Measurements from ENCODE around the gene RAB9B. TPM values are rescaled to one million over a fixed set of nuclear protein-coding genes. Genes with fewer than 3 reads are reported as not detected.
A peak's percentile ranks its signal among the peaks of the same experiment; 100 is the strongest.

Gene RAB9B, protein sequence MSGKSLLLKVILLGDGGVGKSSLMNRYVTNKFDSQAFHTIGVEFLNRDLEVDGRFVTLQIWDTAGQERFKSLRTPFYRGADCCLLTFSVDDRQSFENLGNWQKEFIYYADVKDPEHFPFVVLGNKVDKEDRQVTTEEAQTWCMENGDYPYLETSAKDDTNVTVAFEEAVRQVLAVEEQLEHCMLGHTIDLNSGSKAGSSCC
- total RNA-seq: 2.0 and 2.4 TPM in 2 replicates
- long read RNA-seq, partial matches to known transcripts: 1 of 2 reads
- long read RNA-seq, other reads (novel, unspliced or antisense): 0 of 2 reads

DNA sequence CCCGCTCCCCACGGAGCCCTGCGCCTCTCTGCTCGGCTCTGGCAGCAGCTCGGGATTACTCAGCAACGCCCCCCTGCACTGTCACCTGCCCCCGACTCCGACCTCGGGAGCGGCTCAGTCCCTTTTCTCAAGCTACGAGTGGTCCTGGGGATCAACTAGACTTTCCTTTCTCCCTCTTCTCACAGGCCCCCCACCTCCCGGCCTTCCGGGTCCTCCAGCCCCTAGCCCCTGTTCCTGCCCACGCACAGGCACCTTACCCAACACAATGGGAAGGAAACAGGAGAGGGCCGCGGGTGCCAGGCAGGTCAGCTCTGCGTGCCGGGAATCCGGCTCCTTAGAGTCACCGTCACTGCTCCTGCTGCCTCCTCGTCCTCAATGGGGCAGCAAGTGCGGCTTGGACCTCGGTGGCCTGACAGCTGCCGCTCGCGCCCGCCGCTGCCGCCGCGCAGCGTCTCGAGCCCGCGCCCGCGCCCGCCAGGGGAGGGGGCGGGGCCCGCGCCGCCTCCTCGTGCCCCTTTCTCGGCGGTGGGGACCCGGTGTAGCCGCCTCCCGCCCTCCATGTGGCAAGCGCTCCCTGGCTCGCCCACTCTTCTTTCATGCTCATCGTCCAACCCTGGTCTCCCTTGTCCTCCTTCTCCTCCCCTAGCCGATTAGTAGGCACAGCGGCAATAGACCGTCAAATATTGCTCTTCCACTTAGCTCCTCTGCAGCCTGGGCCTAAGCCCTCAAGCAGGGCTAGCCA is at the start of gene RAB9B:
RAB9B (minus strand) TSS at position 455 of the 742 bp plus-strand sequence. CDS start 6,473 bp downstream, outside the sequence.
- peak within 1 kb of the TSS; percentile 64 for H3K27ac Mint-ChIP-seq (ENCODE audit: unreplicated experiment)
- DNase-seq (ENCODE audit: extremely low spot score, unreplicated experiment): peak; percentile 88

DNA sequence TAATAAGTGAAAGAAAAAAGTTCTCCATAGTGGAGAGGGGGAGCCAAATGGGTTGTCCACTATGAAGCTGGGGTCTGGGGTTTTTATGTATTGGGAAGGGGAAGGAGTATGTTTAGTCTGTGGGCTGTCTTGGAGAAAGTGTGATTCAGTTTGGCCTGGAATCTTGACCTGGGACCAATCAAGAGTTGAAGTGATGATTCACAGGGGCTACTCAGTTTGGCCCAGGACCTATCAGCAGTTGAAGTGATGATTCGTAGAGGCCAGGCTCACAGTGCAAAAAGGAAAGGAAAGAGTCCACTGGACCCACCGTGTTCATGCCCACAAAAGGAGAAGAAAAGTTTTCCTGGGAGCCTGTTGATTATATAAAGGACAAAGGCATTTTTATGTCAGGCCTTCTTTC is 47.3 kb upstream of the RAB9B start:
- TF ChIP-seq, protein P1, sequence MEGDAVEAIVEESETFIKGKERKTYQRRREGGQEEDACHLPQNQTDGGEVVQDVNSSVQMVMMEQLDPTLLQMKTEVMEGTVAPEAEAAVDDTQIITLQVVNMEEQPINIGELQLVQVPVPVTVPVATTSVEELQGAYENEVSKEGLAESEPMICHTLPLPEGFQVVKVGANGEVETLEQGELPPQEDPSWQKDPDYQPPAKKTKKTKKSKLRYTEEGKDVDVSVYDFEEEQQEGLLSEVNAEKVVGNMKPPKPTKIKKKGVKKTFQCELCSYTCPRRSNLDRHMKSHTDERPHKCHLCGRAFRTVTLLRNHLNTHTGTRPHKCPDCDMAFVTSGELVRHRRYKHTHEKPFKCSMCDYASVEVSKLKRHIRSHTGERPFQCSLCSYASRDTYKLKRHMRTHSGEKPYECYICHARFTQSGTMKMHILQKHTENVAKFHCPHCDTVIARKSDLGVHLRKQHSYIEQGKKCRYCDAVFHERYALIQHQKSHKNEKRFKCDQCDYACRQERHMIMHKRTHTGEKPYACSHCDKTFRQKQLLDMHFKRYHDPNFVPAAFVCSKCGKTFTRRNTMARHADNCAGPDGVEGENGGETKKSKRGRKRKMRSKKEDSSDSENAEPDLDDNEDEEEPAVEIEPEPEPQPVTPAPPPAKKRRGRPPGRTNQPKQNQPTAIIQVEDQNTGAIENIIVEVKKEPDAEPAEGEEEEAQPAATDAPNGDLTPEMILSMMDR (IDR thresholded peaks at IDR 0.05): no peak
- Mint-ChIP-seq H3K4me3 (ENCODE audit: unreplicated experiment) (no peak overlapping the region), H3K9me3 (ENCODE audit: unreplicated experiment) (peaks cover 2% of the 10 kb centered on the region), H3K36me3 (ENCODE audit: unreplicated experiment) (no peaks in the 10 kb centered on the region), H3K27me3 (ENCODE audit: unreplicated experiment) (no peaks in the 10 kb centered on the region), H3K27ac (ENCODE audit: unreplicated experiment) (peak overlapping the region; percentile 17), H3K4me1 (ENCODE audit: unreplicated experiment) (peaks cover 9% of the 10 kb centered on the region)
- DNase-seq (ENCODE audit: extremely low spot score, unreplicated experiment): no peak

More for the DNA sequence above, at the start of gene RAB9B:
- Mint-ChIP-seq H3K27me3 (ENCODE audit: unreplicated experiment) (no peaks in the 10 kb centered on the region), H3K4me1 (ENCODE audit: unreplicated experiment) (no peaks in the 10 kb centered on the region), H3K36me3 (ENCODE audit: unreplicated experiment) (no peaks in the 10 kb centered on the region), H3K4me3 (ENCODE audit: unreplicated experiment) (peak within 1 kb of the TSS; percentile 76), H3K9me3 (ENCODE audit: unreplicated experiment) (no peaks in the 10 kb centered on the region)
- TF ChIP-seq, protein P1 (IDR thresholded peaks at IDR 0.05): no peak

DNA sequence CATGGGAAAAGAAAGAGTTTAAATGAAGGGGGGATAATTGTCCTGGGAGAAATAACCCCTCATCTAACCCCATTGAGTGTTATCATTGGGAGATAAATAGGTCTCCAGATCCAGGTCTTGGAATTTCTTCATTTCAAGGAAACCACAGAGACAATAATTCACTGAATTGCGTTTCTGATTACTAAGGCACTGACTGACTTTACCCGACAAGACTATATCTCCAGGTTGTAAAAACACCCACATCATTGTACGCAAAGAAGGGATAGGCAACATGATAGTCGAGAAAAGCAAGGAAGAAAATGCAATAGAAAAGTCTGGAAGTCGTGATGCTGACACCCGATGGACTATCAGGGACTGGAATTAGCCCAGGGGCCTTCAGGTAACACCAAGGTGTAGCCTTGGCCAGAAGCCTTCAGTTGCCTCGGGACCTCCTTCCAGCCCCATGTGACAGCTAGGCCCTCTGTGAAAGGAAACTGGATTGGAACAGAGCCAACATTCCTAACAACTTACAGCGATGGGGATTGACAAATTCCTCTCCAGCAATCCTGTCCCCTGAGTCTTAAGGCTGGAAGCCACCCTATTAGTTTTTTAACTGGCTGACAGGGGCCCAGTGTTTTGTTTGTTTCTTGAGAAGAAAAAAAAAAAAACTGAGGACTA is 46.5 kb upstream of the RAB9B start:
- TF ChIP-seq, protein P1 (IDR thresholded peaks at IDR 0.05): no peak
- Mint-ChIP-seq H3K27ac (ENCODE audit: unreplicated experiment) (peak overlapping the region; percentile 17), H3K9me3 (ENCODE audit: unreplicated experiment) (no peaks in the 10 kb centered on the region), H3K4me1 (ENCODE audit: unreplicated experiment) (peaks cover 9% of the 10 kb centered on the region), H3K36me3 (ENCODE audit: unreplicated experiment) (no peaks in the 10 kb centered on the region), H3K4me3 (ENCODE audit: unreplicated experiment) (no peak overlapping the region), H3K27me3 (ENCODE audit: unreplicated experiment) (no peaks in the 10 kb centered on the region)
- no peak for DNase-seq (ENCODE audit: extremely low spot score, unreplicated experiment)

DNA sequence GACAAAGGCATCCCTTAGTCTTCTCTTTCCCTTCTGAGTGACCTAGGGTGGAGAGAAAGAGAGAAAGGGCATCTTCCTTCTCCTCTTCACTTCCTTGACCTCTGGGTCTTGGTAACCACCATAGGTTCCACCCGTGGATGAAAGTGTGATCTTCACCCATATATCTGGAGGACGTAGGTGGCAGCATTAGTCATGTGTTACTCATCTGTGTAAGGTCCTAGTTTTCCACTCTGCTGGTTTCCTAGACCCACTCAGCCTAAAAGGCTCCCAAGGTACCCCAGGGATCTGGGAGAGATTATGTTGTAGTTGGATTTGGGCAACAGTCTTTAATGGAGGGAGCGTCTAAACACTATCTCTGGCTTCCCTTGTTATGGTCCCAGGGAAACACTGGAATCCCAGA is 45.5 kb upstream of the RAB9B start:
- DNase-seq (ENCODE audit: extremely low spot score, unreplicated experiment): no peak
- TF ChIP-seq, protein P1 (IDR thresholded peaks at IDR 0.05): no peak
- H3K27me3 Mint-ChIP-seq (ENCODE audit: unreplicated experiment): no peaks in the 10 kb centered on the region
- H3K9me3 Mint-ChIP-seq (ENCODE audit: unreplicated experiment): no peaks in the 10 kb centered on the region
- H3K27ac Mint-ChIP-seq (ENCODE audit: unreplicated experiment): no peak overlapping the region
- H3K36me3 Mint-ChIP-seq (ENCODE audit: unreplicated experiment): no peaks in the 10 kb centered on the region
- peaks cover 9% of the 10 kb centered on the region for H3K4me1 Mint-ChIP-seq (ENCODE audit: unreplicated experiment)
- H3K4me3 Mint-ChIP-seq (ENCODE audit: unreplicated experiment): no peak overlapping the region
